HG03558 (cell line): Measurements from ENCODE around the gene EIF4B.
"Not testable (repeated sequence)": the region's sequence is repeated elsewhere in the genome, so short reads cannot be mapped to it uniquely, and the experiment has no call there.

ENCODE experiments used
- ATAC-seq: cut with Tn5 transposase; IDR thresholded peaks from one replicate; pipeline ENCODE4 v1.9.1; 2021; ENCODE audit warnings: moderate number of reproducible peaks; ENCODE audit not compliant: unreplicated experiment; ENCODE audit errors: extremely low read depth

EIF4B gene

GRCh38 chr12:52992699-52993557 is 13.3 kb upstream of the EIF4B start:
- ATAC-seq, result no peak

GRCh38 chr12:52993558-52993869 is 12.7 kb upstream of the EIF4B start:
- no peak for ATAC-seq

- no peak for ATAC-seq
Measured at GRCh38 chr12:53004178-53004577, 2.1 kb upstream of the EIF4B start.

- ATAC-seq, result no peak
Measured at GRCh38 chr12:53004582-53004981, 1.7 kb upstream of the EIF4B start.

- ATAC-seq, result no peak
Measured at GRCh38 chr12:53005215-53005985, 856 bp upstream of the EIF4B start.

GRCh38 chr12:53006810-53007309 is 604 bp downstream of the EIF4B start:
- no peak for ATAC-seq

- no peak for ATAC-seq
Measured at GRCh38 chr12:53007343-53007742, 1.1 kb downstream of the EIF4B start.

- not testable (repeated sequence) for ATAC-seq
Measured at GRCh38 chr12:53008760-53009159, 2.5 kb downstream of the EIF4B start.

GRCh38 chr12:53010955-53011354 is 4.7 kb downstream of the EIF4B start:
- ATAC-seq, result no peak

GRCh38 chr12:53011889-53012288 is 5.6 kb downstream of the EIF4B start:
- no peak for ATAC-seq

GRCh38 chr12:53012928-53013327 is 6.7 kb downstream of the EIF4B start:
- ATAC-seq, result no peak

- no peak for ATAC-seq
Measured at GRCh38 chr12:53014709-53015108, 8.5 kb downstream of the EIF4B start.

GRCh38 chr12:53025250-53025649 is 19.0 kb downstream of the EIF4B start:
- ATAC-seq, result no peak

- not testable (repeated sequence) for ATAC-seq
Measured at GRCh38 chr12:53027014-53027413, 20.8 kb downstream of the EIF4B start.

GRCh38 chr12:53031616-53032015 is 25.4 kb downstream of the EIF4B start:
- ATAC-seq, result no peak

GRCh38 chr12:53033832-53034231 is 27.6 kb downstream of the EIF4B start:
- ATAC-seq, result not testable (repeated sequence)

- no peak for ATAC-seq
Measured at GRCh38 chr12:53034459-53034858, 28.2 kb downstream of the EIF4B start.

- ATAC-seq, result no peak
Measured at GRCh38 chr12:53036802-53037201, 30.5 kb downstream of the EIF4B start.

GRCh38 chr12:53039851-53040250 is 33.6 kb downstream of the EIF4B start:
- ATAC-seq, result no peak

- no peak for ATAC-seq
Measured at GRCh38 chr12:53042607-53043454, 36.6 kb downstream of the EIF4B start.
